Measurements from ENCODE around the gene FRMD4A. TPM values are rescaled to one million over a fixed set of nuclear protein-coding genes. Genes with fewer than 3 reads are reported as not detected.

FRMD4A gene
- total and polyA plus RNA-seq, 7 donors: 3.0 to 27.8 (median 14.4) TPM

DNA sequence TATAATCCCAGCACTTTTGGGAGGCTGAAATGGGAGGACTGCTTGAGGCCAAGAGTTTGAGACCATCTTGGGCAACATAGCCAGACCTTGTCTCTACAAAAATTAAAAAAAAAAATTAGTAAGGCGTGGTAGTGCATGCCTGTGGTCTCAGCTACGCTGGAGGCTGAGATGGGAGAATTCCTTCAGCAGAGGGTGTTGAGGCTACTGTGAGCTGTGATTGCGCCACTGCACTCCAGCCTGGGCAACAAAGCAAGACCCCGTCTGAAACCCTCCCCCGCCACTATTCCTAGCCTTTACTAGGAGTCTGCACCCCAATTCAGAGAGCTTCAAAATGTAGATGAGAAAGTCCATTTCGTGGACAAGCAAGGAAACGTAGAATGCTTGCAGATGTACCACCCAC is 648.8 kb downstream of the FRMD4A start:
- H3K4me3 ChIP-seq: no peak overlapping the region
- peaks cover 0 to 22% (median 0%) of the 10 kb centered on the region in 4 donors for H3K36me3 ChIP-seq
- intact Hi-C loops (cut with DNase I): no loop called here
- no peak for DNase-seq
- no peaks in the 10 kb centered on the region for H3K27me3 ChIP-seq
- H3K9me3 ChIP-seq: no peaks in the 10 kb centered on the region
- peaks cover 0 to 43% (median 38%) of the 10 kb centered on the region in 4 donors for H3K4me1 ChIP-seq
- H3K27ac ChIP-seq: no peak overlapping the region
- TF ChIP-seq POLR2A (IDR thresholded peaks at IDR 0.05) (no peak), EP300 (IDR thresholded peaks at IDR 0.05) (no peak), POLR2AphosphoS5 (IDR thresholded peaks at IDR 0.05) (no peak)
- TF ChIP-seq, protein P1, sequence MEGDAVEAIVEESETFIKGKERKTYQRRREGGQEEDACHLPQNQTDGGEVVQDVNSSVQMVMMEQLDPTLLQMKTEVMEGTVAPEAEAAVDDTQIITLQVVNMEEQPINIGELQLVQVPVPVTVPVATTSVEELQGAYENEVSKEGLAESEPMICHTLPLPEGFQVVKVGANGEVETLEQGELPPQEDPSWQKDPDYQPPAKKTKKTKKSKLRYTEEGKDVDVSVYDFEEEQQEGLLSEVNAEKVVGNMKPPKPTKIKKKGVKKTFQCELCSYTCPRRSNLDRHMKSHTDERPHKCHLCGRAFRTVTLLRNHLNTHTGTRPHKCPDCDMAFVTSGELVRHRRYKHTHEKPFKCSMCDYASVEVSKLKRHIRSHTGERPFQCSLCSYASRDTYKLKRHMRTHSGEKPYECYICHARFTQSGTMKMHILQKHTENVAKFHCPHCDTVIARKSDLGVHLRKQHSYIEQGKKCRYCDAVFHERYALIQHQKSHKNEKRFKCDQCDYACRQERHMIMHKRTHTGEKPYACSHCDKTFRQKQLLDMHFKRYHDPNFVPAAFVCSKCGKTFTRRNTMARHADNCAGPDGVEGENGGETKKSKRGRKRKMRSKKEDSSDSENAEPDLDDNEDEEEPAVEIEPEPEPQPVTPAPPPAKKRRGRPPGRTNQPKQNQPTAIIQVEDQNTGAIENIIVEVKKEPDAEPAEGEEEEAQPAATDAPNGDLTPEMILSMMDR (IDR thresholded peaks at IDR 0.05): no peak
- 89 to 93% methylated on average over 7 of the region's 7 CpGs for WGBS, 2 donors

DNA sequence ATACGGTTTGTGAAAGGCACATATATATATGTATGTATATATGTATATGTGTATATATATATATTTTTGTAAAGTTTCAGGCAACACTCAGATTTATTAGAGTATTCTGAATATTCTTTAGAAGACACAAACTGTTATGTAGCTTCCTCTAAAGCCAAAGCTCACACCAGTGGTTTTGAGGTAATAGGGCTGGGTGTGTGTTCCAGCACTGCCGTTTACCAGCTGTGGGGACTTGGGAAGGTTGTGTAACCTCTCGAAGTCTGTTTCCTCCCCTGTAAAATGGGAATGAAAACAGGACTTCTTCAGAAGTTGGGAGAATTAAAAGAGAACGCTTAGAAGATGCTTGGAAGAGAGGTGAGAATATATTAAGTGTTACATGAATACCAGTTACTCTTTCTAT is 649.2 kb downstream of the FRMD4A start:
- Histone ChIP-seq H3K27ac (no peak overlapping the region), H3K27me3 (no peaks in the 10 kb centered on the region), H3K9me3 (no peaks in the 10 kb centered on the region), H3K4me1 (peaks cover 0 to 39% (median 34%) of the 10 kb centered on the region in 4 donors), H3K36me3 (peaks cover 0 to 26% (median 0%) of the 10 kb centered on the region in 4 donors), H3K4me3 (no peak overlapping the region)
- WGBS, 2 donors: 41 to 69% methylated on average over 4 of the region's 4 CpGs
- no peak for DNase-seq
- no peak for TF ChIP-seq EP300 (IDR thresholded peaks at IDR 0.05)
- intact Hi-C loops (cut with DNase I): no loop called here

DNA sequence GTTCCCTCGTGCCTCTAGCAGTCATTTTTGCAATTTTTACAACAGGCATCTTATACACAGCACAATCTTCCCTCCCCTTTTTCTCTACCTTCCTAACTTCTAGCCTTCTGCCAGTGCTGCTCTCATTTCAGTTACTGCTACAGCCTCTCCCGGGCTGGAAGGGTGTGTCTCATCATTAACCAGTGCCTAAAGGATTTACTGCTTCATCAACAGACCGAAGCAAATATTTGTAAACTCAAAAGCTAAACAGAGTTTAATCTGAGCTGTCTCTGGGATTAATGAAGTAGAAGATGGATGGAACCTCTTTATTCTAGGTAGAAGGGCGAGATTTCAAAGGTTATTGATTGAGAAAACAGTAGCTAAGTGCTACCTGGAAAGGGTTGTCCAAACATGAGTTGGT is 649.6 kb downstream of the FRMD4A start:
- no peak for TF ChIP-seq POLR2A (IDR thresholded peaks at IDR 0.05)
- Histone ChIP-seq H3K4me3 (no peak overlapping the region), H3K27ac (no peak overlapping the region), H3K27me3 (no peaks in the 10 kb centered on the region), H3K4me1 (peaks cover 0 to 34% (median 30%) of the 10 kb centered on the region in 4 donors), H3K9me3 (no peaks in the 10 kb centered on the region), H3K36me3 (peaks cover 0 to 27% (median 0%) of the 10 kb centered on the region in 4 donors)
- intact Hi-C loops (cut with DNase I): no loop called here
- 18 to 68% methylated on average over 4 of the region's 4 CpGs for WGBS, 2 donors
- DNase-seq: no peak

DNA sequence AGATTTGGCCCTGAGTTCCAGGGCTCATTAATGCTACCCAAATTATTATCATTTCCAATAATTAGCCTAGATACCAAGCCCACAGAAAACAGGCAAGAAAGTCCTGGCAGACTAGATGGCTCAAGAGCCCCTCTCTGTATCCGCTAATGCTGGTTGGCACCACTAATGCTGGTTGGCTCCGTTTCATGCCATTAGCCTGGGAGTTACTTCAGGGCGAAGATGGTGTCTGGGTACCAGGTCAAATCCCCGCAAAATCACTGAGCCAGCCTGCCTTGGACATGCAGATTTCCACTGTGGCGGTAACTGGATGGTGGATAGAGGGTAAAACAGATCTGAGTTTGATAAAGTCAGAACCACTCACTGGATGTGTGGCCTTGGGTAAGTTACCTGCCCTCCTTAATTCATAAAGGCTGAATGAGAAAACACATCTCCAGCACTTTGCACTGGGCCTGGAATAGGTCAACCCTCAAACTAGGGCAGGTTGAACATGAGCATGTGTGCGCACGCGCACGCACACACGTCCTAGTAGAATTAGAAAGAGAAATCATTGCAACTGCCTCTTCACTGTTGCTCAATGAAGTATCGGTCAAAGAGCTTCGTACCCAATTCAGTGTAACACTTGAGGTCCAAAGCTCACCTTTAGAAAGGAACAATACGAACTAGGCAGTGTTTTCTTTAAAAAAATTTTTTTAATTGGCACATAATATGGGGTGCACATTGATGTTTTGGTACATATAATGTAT is 652.5 kb downstream of the FRMD4A start:
- no peaks in the 10 kb centered on the region for H3K27me3 ChIP-seq
- H3K9me3 ChIP-seq: no peaks in the 10 kb centered on the region
- TF ChIP-seq, protein P1 (IDR thresholded peaks at IDR 0.05): no peak
- no peak for TF ChIP-seq EP300 (IDR thresholded peaks at IDR 0.05)
- TF ChIP-seq POLR2AphosphoS5 (IDR thresholded peaks at IDR 0.05): no peak
- no peak overlapping the region for H3K27ac ChIP-seq
- intact Hi-C loops (cut with DNase I): no loop called here
- no peak overlapping the region for H3K4me3 ChIP-seq
- DNase-seq: peak; percentile 38
- WGBS, 2 donors: 95 to 96% methylated on average over 13 of the region's 13 CpGs
- H3K4me1 ChIP-seq: peaks cover 0 to 13% (median 6%) of the 10 kb centered on the region in 4 donors
- H3K36me3 ChIP-seq: peaks cover 0 to 30% (median 0%) of the 10 kb centered on the region in 4 donors

DNA sequence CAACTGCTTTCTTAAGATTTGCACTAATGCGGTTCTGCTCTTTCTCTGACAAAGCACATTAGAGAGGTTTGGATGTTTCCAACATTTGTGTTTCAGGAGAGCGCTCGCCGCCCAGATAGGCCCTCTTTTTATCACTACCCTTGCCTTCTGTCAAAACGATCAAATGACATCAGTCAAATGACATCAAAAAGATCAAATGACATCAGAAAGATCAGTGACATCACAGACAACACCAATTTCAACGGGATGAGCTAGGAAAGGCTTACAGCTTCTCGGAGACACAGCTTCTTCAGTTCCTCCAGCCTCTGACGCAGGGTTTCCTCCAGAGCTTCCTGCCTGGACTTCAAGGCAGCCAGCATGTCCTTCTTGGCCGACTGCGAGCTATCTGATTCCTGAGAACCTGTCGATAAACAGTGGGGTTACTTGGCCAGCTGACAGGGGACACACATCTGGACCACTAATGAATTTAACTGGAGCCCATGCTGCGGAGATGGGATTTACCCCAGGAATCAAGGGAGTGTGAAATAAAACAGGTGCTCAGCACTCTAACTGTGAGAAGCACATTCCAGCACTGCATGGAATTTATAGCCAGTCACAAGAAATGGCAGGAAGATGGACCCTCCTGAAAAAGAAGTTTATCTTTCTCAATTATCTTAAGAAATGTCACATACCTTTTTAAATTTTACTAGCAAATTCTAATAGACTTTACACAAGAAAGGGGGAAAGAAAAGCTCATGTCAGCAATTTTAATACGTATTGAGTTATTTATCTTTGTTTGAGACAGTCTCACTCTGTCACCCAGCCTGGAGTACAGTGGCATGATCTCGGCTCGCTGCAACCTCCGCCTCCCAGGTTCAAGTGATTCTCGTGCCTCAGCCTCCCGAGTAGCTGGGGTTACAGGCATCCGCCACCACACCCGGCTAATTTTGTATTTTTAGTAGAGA is 655.8 kb downstream of the FRMD4A start:
- intact Hi-C loops (cut with DNase I): no loop called here
- peaks cover 0 to 54% (median 3%) of the 10 kb centered on the region in 4 donors for H3K36me3 ChIP-seq
- WGBS, 2 donors: 84 to 94% methylated on average over 20 of the region's 20 CpGs

More for the DNA sequence above, 655.8 kb downstream of the FRMD4A start:
- DNase-seq: no peak
- H3K4me3 ChIP-seq: no peak overlapping the region
- no peaks in the 10 kb centered on the region for H3K9me3 ChIP-seq
- TF ChIP-seq, protein P1 (IDR thresholded peaks at IDR 0.05): no peak
- TF ChIP-seq POLR2A (IDR thresholded peaks at IDR 0.05) (no peak), EP300 (IDR thresholded peaks at IDR 0.05) (no peak), POLR2AphosphoS5 (IDR thresholded peaks at IDR 0.05) (no peak)
- H3K27ac ChIP-seq: peak overlapping the region in 3 of 4 donors; percentile 27 to 51 (median 37)
- peaks cover 0 to 10% (median 3%) of the 10 kb centered on the region in 4 donors for H3K4me1 ChIP-seq
- no peaks in the 10 kb centered on the region for H3K27me3 ChIP-seq
